Kidney tubule cell (primary cell): ENCODE results near the gene AFF1.

Source experiments
- DNase-seq: peaks from one replicate; pipeline ENCODE4 v3.0.0-alpha.2; 2018; ENCODE audit warnings: low spot score

AFF1 gene, protein sequence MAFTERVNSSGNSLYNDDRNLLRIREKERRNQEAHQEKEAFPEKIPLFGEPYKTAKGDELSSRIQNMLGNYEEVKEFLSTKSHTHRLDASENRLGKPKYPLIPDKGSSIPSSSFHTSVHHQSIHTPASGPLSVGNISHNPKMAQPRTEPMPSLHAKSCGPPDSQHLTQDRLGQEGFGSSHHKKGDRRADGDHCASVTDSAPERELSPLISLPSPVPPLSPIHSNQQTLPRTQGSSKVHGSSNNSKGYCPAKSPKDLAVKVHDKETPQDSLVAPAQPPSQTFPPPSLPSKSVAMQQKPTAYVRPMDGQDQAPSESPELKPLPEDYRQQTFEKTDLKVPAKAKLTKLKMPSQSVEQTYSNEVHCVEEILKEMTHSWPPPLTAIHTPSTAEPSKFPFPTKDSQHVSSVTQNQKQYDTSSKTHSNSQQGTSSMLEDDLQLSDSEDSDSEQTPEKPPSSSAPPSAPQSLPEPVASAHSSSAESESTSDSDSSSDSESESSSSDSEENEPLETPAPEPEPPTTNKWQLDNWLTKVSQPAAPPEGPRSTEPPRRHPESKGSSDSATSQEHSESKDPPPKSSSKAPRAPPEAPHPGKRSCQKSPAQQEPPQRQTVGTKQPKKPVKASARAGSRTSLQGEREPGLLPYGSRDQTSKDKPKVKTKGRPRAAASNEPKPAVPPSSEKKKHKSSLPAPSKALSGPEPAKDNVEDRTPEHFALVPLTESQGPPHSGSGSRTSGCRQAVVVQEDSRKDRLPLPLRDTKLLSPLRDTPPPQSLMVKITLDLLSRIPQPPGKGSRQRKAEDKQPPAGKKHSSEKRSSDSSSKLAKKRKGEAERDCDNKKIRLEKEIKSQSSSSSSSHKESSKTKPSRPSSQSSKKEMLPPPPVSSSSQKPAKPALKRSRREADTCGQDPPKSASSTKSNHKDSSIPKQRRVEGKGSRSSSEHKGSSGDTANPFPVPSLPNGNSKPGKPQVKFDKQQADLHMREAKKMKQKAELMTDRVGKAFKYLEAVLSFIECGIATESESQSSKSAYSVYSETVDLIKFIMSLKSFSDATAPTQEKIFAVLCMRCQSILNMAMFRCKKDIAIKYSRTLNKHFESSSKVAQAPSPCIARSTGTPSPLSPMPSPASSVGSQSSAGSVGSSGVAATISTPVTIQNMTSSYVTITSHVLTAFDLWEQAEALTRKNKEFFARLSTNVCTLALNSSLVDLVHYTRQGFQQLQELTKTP

DNA sequence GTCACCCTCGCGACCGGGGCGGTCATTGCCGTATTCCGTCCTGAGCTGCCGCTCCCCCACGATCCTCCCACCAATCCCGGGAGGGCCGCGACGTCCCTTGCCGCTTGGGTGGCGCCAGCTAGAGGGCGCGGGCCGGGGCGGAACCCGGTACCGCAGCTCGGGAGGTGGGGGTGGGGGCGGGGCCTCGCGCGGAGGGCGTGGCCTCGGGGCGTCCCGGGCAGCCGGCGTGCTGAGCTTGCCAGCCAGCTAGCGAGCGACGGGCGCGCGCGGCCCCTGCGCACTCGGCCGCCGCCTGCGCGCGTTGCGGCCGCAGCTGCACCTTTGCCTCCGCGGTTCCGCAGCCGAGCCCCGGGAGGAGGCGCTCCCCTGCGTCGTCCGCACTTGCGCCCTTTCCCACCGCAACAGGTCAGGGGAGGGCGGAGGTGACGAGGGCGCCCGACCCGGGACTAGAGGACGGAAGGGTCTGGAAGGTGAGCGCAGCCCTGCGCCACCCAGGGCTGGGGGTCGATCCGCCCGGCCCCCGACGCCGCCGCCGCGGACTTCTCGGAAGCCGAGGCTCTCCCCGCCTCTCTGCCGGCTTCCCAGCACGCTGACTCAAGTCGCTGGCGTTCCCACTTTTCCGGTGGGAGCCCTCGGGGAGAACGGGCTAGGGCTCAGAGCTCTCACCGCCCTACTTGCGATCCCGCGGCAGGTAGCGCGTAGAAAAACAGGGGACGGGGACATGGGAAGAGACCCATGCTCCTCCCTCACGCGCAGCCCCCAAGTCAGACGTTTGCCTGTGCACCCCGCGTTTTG is at the start of gene AFF1:
Gene AFF1 (plus strand): TSS at position 241 of the 795 bp plus-strand sequence. CDS start 13,523 bp downstream, outside the sequence.
- DNase-seq, result peak; percentile 96

DNA sequence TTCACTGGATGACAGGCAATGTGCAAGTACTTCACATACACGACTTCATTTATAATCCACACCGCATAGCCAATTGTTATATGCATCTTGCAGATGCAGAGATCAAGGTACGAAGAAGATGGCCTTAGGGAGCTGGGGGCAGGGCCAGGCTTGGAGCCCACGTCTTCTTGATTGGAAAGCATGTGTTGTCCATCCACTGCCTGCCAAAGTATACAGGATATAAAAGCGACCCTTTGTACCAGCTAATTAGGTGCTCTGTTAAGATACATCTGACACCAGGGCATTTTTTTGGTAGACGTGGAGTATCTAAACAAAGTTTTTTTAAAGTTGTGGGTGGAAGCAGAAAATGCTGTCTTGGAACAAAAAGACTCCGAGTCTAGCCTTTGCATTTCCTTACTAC is 44.0 kb upstream of the AFF1 start:
- DNase-seq, result no peak

DNA sequence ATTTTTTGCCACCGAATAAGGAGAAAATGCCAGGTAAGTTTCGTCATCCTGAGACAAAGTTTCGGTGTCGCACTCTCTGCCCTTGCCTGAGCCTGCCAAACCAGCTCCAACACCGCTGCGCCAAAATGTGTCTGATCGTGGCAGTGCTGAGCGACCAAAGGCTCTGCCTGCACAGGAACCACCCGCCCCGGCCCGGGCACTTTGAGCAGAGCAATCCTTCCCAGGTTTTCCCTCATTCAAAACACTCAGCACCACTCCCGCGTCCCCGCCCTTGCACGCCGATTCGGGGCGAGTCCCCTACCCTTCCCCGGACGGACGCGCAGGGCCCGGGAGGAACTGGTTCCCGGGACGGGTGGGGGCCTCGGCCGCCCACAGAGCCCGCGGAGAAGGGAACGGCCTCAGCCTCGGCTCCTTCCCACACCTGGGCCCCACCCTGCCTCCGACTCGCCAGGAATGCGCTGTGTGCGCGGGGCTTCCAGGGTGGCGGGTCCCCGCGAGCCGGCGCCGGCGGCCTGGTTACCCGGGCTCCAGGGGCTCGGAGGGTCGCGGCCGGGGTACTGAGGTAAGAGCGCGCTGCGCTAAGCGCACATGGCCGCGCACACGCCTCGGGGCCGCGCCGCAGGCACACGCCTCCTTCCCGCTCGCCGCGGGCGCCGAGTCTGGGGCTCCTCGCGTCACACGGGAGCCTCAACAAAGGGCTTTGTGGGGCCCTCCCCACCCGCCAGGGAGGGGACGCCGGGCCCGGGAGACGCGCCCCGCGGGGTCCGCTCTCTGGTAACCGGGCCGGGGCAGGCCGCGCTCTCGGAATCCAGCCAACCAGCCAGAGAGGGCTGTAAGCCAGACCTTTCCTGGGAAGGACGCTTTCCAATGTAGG is 42.8 kb upstream of the AFF1 start, which contains the start of gene C4orf36:
Gene C4orf36 (minus strand): TSS at position 661 of the 874 bp plus-strand sequence. CDS start 902 bp downstream, outside the sequence.
- peak; percentile 86 for DNase-seq

DNA sequence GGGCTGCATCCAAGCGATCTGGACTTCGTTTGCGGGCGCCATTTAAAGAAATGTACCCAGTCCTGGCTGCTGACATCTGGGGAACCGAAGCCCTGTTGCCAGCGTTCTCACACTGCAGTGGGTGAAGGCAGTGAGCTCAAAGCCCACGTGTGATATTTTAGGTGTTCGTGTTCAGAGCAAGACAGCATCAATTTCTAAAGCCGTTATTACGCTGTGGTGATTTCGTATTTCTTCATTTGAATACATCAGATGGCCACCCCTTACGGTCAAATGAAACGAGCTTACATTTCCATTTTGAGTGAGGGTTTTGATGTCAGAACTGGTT is 42.2 kb upstream of the AFF1 start:
- DNase-seq, result no peak

DNA sequence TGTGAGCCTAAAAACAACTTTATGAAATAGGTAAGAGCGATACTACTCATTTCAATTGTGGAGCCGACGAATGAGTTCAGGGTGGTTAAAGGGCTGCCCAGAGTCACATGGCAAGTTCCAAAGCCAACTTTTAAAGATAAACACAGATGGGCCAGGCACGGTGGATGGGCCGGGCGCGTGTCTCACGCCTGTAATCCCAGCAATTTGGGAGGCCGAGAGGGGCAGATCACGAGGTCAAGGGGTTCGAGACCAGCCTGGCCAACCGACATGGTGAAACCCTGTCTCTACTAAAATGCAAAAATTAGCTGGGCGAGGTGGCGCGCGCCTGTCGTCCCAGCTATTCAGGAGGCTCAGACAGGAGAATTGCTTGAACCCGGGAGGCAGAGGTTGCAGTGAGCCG is 41.7 kb upstream of the AFF1 start:
- DNase-seq, result no peak

DNA sequence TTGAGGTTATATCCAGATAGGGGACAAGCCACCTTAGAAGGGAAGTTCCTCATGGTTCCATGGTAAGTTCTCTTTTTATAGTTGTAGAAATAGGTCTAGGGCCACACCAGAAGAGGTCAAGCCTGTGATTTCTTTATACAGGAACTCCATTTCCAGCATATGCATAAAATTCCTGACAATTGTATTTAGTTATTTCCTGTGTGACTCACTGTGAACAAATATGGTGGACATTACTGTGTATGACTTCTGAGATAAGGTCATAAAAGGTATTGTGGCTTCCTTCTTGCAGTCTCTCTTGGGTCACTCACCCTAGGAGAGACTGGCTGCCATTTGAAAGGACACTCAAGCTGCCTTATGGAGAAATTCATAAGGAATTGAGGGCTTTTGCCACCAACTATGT is 40.4 kb upstream of the AFF1 start:
- peak; percentile 74 for DNase-seq

DNA sequence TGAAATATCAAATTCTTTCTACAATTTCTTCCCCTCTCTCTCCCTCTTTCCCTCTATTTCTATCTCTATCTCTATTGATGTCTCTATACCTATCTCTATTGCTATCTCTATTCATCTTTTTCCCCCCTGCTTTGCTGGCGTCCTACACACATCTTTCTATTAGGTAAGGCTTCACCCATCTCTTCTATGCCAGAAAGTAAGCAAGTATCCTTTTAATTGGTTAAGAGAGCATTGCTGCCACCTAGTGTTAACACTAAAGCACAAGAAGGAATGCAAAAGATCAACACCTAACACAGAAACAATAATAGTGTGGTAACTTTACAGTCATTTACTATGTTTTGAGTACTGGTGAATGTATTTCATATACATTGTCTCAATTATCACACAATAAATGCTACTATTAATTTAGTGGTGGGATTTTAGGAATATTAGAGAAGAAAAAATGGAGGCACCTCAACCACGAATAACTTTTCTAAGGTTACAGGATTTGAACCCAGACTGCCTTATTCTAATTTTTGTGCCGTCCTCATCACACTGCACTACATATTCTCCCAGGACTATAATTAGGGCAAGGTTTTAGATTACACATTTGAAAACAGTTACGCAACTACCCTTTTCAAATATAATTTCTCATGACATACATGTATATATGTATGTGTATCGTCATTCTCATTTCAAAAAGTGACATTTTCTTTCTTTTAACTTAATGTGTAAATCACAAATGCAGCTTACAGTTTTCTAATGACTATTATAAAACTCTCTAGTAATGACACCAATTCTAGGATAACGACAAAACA is 38.9 kb upstream of the AFF1 start:
- DNase-seq, result peak; percentile 80

DNA sequence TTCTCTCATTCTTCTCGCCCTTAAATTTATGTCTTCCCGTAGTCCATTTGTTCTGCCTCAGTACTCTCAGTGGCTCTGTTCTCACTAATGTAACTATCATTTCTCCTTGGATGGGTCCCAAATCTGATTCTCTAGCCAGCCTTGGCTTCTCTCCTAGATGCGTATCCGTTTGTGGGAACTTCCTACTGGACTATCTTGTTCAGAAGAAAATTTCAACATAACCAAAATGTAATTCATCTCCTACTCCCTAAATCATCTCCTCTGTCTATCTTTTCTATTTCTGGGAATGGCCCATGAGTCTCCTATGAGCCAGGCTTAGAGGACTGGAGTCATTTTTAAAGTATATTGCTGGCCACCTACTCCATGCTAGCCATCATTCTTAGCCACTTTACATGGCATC is 38.2 kb upstream of the AFF1 start:
- no peak for DNase-seq

DNA sequence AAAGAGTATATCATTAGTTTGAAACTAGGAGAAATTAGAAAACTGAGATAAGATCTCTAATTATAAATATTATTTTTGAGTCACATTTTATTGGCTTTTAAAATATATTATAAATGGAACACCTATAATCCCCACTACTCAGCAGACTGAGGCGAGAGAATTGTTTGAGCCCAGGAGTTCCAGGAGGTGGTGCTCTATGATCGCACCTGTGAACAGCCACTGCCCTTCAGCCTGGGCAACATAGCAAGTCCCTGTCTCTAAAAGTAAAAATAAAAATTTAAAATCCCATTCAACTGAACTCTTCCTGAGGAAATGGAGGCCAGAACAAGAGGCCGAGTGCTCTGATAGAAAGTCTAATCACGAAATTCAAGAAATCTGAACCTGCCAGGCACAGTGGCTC is 36.2 kb upstream of the AFF1 start:
- peak; percentile 47 for DNase-seq

DNA sequence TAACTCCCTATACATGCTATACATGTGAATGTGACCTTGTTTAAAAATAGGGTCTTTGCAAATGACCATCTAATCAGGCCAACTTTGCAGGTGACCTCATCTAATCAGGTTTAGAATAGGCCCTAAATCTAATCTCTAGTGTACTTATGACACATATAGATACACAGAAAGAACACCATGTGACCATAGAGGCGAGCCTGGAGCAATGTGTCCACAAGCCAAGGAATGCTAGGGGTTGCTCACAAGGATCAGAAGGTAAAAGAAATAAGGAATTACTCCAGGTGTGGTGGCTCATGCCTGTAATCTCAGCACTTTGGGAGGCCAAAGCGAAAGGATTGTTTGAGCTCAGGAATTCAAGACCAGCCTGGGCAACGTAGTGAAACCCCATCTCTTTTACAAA is 32.9 kb upstream of the AFF1 start:
- no peak for DNase-seq

DNA sequence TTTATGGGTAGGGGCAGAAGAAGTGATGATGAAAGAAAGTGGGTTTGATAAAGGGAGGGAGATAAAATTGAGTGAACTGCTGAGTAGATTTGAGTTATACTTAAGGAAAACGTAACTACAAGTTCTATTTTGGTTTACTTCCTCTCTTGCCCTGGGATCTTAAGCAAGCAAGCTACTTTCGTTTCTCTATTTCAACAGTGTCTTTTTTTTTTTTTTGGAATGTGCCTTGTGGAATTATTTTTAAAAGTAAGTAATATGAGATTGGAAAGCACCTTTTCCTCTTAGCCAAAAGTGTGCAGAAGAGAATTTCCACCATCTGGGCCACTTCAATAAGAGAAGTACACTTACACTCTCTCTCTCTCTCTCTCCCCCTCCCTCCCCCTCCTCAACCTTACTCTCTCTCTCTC is 26.6 kb upstream of the AFF1 start:
- DNase-seq, result peak; percentile 19

DNA sequence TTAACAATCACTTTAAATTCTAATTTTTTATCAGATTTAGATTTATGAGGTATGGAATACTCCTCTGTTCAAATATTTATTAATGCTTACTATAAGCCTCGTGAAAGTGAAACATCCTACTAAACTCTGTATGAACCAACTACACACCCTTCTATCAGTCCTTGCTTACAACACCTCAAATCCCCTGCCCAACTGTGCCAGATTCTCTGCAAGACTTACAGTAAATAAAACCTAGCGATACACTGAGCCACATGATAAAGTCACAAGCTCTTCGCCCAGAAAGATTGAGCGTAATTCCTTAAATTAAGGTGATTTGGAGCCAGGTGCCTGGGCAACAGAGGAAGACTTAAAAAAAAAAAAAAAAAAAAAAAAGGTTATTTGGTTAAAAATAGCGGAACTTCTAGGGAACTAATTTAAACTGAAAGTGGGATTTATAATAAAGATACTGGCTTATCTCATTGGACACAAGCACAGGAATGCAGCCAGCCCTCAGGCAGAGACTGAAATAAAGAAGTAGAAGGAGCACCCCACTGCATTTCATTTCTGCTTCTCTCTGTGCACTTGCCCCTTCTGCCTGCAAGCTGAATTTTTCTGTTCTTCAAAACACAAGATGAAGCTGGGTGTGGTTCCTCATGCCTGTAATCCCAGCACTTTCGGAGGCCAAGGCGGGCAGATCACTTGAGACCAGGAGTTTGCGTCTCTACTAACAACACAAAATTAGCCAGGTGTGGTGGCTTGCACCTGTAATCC is 25.1 kb upstream of the AFF1 start:
- no peak for DNase-seq

DNA sequence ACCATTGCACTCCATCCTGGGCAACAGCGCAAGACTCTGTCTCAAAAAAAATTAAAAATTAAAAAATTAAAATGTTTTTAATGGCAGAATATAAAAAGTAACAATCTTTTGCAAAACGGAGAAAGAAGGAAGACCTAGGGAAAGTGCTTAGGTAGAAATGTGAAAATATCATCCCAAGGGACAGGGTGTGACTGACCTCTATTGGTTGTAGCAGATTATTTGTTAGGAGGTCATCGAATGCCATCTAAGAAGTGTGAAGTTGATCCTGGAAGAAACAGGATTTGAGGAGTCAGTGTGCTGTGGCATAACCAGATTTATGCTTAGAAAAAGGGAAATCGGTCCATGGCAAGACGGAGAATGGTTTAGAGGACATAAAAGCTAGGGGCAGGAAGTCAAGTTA is 24.4 kb upstream of the AFF1 start:
- DNase-seq, result no peak

DNA sequence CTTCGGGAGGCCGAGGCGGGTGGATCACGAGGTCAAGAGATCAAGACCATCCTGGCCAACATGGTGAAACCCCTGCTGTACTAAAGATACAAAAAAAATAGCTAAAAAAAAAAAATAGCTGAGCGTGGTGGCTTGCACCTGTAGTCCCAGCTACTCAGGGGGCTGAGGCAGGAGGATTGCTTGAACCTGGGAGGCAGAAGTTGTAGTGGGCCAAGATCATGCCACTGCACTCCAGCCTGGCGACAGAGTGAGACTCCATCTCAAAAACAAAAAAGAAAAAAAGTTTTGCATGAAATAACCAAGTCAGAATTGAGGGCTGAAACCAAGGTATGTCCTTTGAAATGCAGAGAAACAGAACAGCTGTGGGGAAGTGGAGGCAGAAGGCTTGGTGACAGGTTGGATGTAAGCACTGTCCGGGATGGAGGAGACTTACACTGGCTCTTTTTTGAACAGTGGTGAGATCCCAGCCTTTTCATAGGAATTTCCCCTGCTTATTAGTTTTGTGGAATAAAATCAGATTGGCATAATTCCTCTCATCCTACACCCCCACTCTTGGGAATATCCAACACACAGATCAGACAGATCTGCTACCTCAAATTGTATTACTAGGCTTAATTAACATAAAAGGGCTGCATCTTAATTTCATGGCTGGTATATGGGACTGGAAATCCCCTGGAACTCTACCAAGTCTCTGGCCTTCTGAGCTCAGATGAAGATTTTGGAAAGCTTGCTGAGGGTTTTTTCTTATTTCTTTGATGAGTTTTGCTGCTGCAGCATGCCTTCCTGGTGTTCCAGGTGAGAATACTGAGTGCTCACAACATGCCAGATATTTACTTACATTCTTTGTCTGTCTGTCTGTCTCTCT is 23.8 kb upstream of the AFF1 start:
- no peak for DNase-seq

DNA sequence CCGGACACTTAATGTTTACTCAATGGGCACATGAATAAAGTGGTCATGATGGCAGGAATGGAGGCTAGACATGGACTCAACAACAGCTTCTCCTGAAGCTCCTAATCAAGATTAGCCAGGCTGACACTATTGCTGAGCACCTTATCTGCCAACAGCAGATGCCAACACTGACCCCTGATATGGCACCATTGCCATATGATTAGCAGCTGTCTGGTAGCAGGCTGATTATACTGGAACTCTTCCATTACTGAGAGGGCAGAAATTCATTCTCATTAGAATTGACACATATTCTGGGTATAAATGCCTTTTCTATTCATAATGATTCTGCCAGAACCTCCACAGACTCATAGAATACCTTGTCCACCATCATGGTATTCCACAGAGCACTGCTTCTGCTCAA is 18.4 kb upstream of the AFF1 start:
- DNase-seq, result no peak

DNA sequence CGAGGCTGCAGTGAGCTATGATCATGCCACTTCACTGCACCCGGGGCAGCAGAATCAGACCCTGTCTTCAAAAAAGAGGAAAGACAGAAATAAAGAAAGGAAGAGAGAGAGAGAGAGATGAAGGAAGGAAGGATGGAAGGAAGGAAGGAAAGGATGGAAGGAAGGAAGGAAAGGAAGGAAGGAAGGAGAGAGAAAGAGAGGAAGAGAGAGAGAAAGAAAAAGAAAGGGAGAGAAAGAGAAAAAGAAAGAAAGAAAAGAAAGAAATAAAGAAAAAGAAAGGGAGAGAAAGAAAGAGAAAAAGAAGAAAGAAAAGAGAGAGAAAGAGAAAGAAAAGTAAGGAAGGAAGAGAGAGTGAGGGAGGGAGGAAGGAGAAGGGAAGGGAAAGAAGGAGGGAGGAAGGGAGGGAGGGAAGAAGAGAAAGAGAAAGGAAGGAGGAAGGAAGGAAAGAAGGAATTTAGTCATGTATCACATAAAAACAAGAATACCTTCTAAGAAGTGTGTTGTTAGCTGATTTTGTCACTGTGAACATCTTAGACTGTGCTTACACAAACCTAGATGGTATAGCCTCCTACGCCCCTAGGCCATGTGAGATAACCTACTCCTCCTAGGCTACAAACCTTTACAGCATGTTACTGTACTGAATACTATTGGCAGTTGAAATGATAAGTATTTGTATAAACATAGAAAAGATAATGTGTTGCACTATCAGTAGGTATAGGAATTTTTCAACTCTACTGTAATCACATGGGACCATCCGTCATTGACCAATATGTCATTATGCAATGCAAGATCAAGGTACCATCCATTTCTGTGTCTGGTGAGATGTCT is 17.4 kb upstream of the AFF1 start:
- DNase-seq, result no peak

DNA sequence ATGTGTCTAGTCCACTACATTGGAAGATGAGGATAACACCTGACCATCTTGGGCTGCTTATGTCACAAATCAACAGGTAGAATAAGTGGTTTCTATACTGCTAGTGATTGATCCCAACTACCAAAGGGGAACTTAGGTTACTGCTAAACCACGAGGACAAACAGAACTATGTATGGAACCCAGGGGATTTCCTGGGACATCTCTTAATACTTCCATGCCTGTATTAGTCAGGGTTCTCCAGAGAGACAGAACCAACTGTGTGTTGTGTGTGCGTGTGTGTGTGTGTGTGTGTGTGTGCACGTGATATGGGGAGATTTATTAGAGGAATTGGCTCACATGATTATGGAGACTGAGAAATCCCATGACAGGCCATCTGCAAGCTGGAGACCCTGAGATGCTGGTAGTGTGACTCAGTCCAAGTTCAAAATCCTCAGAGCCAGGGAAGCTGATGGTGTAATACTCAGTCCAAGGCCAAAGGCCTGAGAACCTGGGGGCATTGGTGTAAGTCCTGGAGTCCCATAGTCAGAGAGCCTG is 16.2 kb upstream of the AFF1 start:
- peak; percentile 88 for DNase-seq
